Renal cortex interstitium (tissue), 11 donors: ENCODE results near the gene HS3ST2. TPM values are rescaled to one million over a fixed set of nuclear protein-coding genes. Genes with fewer than 3 reads are reported as not detected.
A peak's percentile ranks its signal among the peaks of the same experiment; 100 is the strongest.
"Not testable (repeated sequence)": the region's sequence is repeated elsewhere in the genome, so short reads cannot be mapped to it uniquely, and the experiment has no call there.

Source experiments
- DNase-seq, 11 donors: peaks; one replicate each; pipeline ENCODE4 v3.0.0-alpha.2; 2013; ENCODE audit warnings: low read depth in 9 of 11, low spot score in 4 of 11; ENCODE audit errors: extremely low read depth in 1 of 11
- polyA plus RNA-seq, 3 donors: library from polyadenylated mRNA; unstranded; fragments of 120-200 nt; gene quantifications; one replicate each; pipeline ENCODE4 v1.2.1, GENCODE V29; 2013; ENCODE audit not compliant: insufficient read length in 3 of 3

Gene HS3ST2
- polyA plus RNA-seq, 3 donors, result 0.14 to 0.27 (median 0.20) TPM

DNA sequence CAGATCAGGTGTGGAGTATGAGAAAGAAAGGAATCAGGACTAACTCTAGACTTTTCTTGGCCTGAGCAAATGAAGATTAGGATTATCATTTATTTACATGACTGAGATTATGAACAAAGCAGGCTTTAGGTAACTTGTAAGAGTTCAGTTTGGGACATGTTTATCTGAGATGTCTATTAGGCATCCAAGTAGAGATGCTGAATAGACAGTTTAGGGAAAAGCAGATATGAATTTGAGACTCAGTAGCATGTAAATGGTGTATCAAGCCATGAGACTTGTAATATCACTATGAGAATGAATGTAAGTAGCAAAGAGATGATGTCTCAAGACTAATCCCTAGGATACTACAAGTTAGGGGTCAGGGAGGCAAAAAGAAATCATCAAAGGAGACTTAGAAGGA, 8.6 kb upstream of the HS3ST2 start:
- DNase-seq, result no peak

DNA sequence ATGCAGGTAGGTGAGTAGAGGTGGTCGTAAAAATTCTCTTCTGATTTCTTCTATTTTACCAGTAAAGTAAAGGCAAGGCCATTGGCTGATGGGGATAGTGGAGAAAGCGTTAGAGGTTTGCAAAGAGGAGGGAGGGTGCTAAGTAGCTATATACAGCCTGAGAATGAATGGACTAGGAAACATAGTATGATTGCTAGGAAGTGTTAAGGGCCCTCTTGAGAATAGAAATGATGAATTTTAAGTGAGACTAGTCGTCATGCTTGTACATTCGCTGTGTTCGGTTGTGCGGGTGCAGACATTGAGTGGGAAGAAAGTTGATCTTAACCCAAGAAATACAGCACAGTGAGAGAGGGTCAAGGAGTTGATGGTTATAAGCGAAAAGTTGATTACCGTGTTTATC, 7.2 kb upstream of the HS3ST2 start:
- no peak for DNase-seq

DNA sequence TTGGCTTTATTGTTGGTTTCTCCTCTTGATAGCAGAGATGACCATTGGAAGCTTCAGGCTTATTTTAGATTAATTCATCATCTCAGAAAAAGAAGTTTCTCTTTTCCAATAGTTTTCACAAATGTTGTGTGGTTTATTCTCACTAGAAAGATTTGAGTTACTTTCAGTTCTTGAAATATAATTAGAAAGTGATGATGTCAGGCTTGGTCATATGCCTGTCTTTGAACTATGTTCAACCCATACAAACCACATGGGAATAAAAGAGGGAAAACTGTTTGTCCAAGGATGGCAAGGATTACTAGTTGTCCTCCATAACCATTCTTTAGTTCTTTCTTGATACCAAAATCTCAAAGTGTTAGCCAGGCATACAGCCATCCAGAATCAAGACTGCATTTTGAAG, 3.7 kb upstream of the HS3ST2 start:
- DNase-seq, result no peak

DNA sequence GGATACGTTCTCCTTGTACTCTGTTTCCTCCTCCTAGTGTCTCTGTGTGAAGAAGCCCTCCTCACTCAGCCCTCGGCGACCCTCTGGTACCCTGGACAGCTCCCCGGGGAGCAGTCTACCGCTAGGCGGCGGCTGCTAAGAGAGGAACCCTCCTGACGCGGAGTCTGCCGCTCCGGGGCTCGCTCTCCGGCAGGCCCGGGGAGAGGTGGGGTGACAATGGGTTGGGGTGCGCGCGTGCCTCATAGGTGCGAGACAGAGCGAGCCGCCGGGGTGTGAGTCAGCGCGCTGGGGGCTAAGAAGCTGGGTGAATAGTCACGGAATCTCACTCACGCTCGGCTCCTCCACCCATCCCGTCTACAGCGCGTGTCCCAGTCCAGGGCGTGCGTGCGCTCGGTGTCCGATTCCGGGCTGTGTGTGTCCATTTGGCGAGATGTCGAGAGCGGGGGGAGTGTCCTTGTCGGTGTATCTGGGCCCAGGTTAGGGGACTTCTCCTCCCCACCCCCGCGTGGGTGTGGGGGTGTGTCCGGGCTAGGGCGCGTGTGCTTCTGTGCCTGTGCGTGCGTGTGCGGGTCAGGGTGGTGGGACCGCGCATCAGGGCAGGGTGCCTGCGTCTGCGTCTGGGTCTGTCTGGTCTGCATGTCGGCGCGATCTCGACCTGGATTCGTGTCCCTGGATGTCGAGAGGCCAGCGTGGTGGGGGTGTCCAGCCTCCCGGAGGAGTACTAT, 577 bp upstream of the HS3ST2 start:
- DNase-seq, result peak; percentile 43 to 74 (median 64)

DNA sequence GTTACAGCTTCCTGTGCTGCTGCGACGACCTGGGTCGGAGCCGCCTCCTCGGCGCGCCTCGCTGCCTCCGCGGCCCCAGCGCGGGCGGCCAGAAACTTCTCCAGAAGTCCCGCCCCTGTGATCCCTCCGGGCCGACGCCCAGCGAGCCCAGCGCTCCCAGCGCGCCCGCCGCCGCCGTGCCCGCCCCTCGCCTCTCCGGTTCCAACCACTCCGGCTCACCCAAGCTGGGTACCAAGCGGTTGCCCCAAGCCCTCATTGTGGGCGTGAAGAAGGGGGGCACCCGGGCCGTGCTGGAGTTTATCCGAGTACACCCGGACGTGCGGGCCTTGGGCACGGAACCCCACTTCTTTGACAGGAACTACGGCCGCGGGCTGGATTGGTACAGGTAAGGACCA, 746 bp downstream of the HS3ST2 start:
- DNase-seq, result no peak

DNA sequence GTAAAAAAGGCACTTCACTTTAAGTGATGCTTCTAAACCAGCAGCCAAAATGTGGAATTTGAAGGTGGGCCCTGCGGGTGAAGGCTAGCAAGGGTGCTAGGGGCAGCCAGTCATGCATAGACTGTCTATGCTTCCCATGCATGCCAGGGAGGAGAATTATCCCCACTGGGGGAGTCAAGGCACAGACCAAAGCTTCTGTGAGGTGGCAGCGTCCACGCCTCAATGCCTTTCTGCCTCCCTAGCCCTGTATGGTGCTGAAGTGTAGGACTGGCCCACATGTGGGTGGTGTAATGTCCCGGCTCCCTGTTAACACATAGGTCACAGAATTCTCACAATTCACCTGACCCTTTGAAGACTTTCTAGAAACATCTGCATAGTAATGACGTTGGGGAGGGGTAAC, 1.9 kb downstream of the HS3ST2 start:
- DNase-seq, result no peak

DNA sequence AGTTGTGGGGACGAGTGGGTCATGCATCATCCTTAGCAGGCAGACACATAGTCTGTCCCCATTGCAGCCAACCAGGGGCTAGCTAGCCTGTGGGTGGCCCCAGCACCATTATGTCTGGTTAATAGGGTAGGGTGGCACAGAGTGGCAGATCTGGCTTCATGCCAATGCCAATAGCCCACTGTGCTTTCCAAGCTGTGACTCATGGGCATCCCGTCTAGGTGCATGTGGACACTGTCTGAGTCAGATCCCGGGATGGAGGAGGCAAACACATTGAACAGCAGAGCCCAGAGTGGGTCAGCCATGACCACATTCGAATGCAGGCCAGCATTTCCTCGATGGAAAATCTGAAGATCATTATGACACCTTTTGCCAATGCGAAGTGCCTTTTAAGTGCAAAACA, 2.5 kb downstream of the HS3ST2 start:
- no peak for DNase-seq

DNA sequence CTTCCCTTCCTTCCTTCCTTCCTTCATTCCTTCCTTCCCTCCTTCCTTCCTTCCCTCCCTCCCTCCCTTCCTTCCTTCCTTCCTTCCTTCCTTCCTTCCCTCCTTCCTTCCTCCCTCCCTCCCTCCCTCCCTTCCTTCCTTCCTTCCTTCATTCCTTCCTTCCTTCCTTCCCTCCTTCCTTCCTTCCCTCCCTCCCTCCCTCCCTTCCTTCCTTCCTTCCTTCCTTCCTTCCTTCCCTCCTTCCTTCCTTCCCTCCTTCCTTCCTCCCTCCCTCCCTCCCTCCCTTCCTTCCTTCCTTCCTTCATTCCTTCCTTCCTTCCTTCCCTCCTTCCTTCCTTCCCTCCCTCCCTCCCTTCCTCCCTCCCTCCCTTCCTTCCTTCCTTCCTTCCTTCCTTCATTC, 4.8 kb downstream of the HS3ST2 start:
- DNase-seq, result not testable (repeated sequence)

DNA sequence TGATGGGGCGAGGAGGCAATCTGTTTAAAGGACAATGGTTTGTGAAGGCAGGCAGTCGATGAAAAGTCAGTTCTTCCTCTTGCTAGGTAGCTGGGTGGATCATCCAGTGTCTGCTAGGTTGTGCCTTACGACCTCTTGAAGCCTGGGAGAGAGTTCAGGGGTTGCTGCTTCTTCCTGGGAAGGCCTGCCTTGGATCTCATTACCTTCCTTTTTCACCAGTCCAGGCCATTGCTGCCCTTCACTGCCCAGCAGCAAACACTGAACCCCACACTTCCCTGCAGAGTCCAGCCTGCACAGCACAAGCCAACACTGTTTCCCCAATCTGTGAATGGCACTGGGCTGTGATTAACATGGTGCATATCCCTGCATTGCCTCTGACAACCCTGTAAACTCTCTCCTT, 24.7 kb downstream of the HS3ST2 start:
- DNase-seq, result no peak

DNA sequence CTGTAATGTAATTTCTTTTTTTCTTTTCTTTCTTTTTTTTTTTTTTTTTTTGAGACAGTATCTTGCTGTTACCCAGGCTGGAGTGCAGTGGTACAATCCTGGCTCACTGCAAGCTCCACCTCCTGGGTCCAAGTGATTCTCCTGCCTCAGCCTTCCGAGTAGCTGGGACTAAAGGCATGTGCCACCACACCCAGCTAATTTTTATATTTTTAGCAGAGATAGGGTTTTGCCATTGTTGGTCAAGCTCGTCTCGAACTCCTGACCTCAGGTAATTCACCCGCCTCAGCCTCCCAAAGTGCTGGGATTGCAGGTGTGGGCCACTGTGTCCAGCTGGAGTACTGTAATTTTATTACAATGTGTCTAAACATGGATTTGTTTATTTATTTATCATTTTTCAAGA, 28.1 kb downstream of the HS3ST2 start:
- DNase-seq, result not testable (repeated sequence)

DNA sequence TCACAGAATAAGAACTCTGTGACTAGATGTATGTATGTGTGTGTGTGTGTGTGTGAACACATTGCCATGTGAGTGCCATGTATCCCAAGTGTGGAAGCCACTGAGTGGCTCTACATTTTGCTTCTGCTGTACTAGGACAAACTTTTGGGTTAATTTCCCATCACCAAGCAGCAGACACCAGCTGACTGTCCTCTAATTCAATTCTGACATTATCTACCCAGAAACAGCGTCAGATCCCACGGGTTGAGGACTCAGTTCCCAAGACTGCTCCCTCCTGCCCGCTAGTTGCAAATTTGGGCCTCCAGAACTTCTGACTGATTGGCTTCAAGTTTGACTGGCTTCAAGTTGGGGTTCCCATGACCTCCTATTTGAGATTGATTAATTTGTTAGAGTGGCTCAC, 29.2 kb downstream of the HS3ST2 start:
- no peak for DNase-seq

DNA sequence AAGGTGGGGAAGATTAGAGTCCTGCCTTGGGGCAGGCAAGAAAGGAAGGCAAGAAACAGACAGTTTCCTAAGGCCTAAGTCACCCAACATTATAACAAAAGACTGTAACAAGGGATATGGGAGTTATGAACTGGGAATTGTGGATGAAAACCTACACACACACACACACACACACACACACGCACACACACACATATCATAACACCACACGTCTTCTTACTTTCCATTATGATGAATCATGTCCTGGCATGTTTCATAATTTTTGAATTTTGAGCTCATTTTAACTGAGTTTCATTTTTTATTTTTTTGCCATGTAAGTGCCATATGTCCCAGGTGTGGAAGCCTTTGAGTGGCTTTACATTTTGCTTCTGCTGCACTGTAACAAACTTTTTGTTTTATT, 29.9 kb downstream of the HS3ST2 start:
- DNase-seq, result no peak

DNA sequence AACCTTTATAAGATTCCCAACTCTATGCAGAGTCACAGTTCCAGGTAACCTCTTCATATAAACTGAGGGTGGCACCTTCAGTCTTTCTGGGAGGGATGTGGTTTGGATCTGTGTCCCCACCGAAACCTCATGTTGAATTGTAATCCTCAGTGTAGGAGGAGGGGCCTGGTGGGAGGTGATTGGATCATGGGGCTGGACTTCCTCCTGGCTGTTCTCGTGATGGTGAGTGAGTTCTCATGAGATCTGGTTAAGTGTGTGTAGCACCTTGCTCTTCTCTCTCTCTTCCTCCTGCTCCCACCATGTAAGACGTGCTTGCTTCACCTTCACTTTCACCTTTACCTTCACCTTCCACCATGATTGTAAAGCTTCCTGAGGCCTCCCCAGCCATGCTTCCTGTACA, 30.5 kb downstream of the HS3ST2 start:
- DNase-seq, result no peak

DNA sequence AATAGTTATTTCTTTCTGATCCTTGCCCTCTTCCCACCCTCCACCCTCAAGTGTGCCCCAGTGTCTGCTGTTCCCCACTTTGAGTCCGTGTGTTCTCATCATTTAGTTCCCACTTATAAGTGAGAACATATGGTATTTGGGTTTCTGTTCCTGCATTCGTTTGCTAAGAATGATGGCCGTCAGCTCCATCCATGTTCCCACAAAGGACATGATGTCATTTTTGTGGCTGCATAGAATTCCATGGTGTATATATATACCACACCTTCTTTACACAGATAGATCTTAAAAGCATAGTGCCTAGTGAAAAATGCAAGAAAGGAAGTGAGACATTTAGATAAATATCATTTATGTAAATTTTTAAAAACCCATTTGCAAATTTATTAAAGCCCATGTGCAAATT, 33.1 kb downstream of the HS3ST2 start:
- DNase-seq, result no peak

DNA sequence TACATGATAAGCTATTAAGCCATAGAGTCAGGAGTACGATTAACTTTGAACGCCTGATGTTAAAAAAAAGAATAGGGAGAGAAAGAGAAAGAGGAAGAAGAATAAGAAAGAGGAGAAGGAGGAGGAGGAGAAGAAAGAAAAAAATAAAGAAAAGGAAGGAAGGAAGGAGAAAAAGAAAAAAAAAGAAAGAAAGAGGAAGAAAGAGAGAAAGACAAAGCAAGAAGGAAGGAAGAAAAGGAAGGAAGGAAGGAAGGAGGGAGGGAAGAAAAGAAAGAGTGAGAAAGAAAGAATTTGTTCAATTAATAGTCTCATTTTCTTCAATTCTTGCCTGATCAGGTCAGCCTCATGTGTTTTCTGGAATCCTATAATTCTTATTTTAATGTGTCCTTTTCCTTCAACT, 33.7 kb downstream of the HS3ST2 start:
- no peak for DNase-seq

DNA sequence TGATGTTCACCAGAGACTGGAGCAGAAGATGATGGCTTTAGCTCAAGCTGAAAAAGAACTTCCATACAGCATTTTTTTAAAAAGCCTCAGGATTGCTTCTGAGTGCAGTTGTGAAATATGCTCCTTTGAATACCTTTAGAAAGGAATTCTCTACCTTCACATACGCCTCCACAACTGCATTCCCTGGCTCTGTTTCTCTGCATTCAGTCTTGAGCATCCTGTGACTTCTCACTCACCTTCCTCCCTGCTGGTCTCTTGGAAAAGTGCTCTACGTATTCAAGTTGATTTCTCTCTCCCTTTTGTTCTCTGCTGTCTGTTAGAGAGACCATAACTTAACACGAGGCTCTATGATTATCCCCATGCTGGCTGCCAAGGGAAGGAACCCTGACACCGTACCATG, 34.5 kb downstream of the HS3ST2 start:
- DNase-seq, result no peak

DNA sequence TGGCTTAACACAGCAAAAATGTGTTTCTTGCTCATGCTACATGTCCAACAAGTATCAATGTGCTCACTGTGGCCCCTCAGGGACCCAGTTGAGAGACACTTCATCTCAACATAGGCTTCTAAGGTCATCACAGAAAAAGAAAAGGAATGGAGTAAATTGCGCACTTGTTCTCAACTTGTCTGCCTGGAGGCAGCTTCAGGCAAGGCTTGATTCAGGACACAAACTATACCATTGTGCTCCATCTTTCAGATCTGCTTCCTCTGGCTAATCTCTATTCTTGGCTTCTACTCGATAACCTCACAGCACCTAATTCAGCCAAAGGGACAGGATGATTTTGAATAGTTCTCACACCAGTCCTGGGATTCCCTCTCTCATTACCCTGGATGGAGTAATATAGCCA, 35.6 kb downstream of the HS3ST2 start:
- no peak for DNase-seq

DNA sequence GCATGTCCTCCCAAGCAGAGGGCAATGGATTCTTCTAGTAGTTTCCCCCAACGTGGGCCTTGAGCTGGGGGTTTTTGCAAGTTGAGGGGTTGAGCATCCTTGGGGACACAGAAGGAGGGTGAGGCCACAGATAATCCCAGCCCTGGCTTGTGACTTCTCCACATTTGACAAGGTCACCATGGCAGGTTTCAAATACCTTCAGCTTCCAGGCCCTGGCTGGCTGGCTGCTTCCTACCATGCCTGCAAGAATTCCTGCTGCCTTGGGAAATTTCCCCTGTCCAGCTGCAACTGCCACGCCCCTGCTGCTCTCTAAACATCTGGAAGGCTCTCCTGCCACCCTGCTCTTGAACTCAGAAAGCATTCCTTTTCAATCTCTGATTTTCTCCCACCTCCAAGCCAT, 41.3 kb downstream of the HS3ST2 start:
- DNase-seq, result no peak

DNA sequence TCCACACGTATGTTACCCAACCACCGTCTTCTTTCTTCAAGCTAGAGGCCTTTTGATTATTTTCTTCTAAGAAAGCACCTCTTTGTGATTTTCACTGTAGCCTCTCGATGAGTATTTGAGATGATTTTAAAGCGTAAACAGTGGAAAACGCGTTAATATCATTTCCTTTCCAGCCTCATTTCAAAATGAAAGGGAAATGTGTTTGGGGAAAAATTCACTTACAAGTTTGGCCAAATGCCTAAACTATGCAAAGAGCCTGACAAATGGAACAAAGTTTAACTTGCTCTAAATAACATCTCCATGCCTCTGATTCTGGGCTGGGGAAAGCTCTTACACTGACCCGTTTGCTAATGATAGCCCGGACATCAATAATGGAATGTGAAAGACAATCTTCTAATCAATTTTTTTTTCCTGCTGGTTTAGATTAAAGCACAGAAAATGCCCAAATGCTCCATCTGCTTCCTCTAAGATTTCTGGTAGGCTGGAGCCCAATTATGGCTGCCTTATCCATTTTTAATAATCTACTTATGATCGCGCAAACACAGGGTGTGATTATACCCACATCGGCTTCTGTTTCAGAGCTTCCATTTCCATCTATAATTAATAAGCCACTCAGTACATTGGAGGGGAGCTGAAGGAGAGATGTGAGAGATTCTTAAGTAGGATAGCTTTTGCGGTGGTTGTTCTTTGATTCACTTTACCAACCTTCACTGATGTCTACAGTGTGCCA, 43.5 kb downstream of the HS3ST2 start:
- no peak for DNase-seq

DNA sequence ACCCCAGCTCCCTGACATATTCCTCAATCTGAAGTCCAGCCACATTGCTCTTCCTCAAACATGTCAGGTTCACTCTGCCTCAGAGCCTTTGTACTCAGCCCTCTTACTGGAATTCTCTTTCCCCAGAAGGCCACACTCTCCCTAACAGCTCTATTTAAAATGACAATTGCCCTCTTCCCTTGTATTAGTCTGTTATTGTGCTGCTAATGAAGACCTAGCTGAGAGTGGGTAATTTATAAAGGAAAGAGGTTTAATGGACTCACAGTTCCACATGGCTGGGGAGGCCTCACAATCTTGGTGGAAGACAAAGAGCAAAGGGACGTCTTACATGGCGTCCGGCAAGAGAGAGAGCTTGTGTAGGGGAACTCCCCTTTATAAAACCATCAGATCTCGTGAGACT, 46.0 kb downstream of the HS3ST2 start:
- DNase-seq, result no peak

DNA sequence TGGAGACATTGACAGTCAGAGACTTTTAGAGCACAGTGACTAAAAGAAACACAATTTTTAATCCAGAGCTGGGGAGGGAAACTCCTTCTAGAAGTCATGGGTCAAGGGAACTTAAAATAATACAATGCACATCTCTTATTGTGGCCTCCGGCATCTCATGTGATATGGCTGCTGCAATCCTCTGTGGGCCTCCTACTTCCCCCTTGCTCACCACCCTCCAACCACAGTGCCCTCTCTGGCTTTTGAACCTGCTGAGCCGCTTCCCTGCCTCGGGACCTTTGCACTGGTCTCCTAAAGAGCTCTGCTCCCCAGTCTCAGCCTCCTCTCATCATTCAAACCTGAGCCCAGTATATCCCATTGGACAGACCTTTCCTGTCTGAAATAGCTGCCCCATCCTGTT, 47.6 kb downstream of the HS3ST2 start:
- DNase-seq, result no peak
